Loucy (cell line): ENCODE results near the gene ROS1.
"Not testable (repeated sequence)": the region's sequence is repeated elsewhere in the genome, so short reads cannot be mapped to it uniquely, and the experiment has no call there.

Experiments used
- H2AFZ ChIP-seq: fragments of 200-600 bp; sonication (generic); 2 replicates; pipeline ENCODE4 v1.6.0; 2016; ENCODE audit warnings: antibody characterized with exemption, mild to moderate bottlenecking, low read length, moderate library complexity
- H3F3A ChIP-seq: fragments of 200-600 bp; 2 replicates; pipeline ENCODE4 v1.6.0; 2016; ENCODE audit warnings: antibody characterized with exemption, low read depth, mild to moderate bottlenecking
- H3K27me3 ChIP-seq: fragments of 200-600 bp; sonication (generic); 2 replicates; pipeline ENCODE4 v1.6.1; 2014; ENCODE audit warnings: low read length, mild to moderate bottlenecking; ENCODE audit not compliant: insufficient read depth, poor library complexity, severe bottlenecking
- H3K36me3 ChIP-seq: fragments of 200-600 bp; sonication (generic); 2 replicates; pipeline ENCODE4 v1.6.1; 2016; ENCODE audit warnings: low read length; ENCODE audit not compliant: insufficient read depth
- H3K4me1 ChIP-seq: fragments of 200-600 bp; sonication (generic); 2 replicates; pipeline ENCODE4 v1.5.1; 2014; ENCODE audit warnings: low read length, mild to moderate bottlenecking; ENCODE audit not compliant: insufficient read depth, poor library complexity, severe bottlenecking
- H3K4me2 ChIP-seq: fragments of 200-600 bp; sonication (generic); 2 replicates; pipeline ENCODE4 v1.6.0; 2014; ENCODE audit warnings: antibody characterized with exemption, low read length, low read depth, mild to moderate bottlenecking; ENCODE audit not compliant: poor library complexity, severe bottlenecking
- H3K4me3 ChIP-seq: fragments of 200-600 bp; sonication (generic); 2 replicates; pipeline ENCODE4 v1.5.1; 2014; ENCODE audit warnings: low read length, mild to moderate bottlenecking, mixed read lengths; ENCODE audit not compliant: poor library complexity, severe bottlenecking
- H3K79me2 ChIP-seq: fragments of 200-600 bp; sonication (generic); 2 replicates; pipeline ENCODE4 v1.6.1; 2014; ENCODE audit warnings: low read length; ENCODE audit not compliant: insufficient read depth
- H3K9ac ChIP-seq: fragments of 200-600 bp; sonication (generic); 2 replicates; pipeline ENCODE4 v1.6.0; 2014; ENCODE audit warnings: mild to moderate bottlenecking, low read depth, low read length, moderate library complexity; ENCODE audit not compliant: poor library complexity, severe bottlenecking
- H3K9me2 ChIP-seq: fragments of 200-600 bp; sonication (generic); replicated peaks from 2 replicates; pipeline ENCODE4 v1.6.1; 2016; ENCODE audit warnings: low read depth, low read length, mixed read lengths
- H3K9me3 ChIP-seq: fragments of 200-600 bp; sonication (generic); 2 replicates; pipeline ENCODE4 v1.6.1; 2014; ENCODE audit warnings: mild to moderate bottlenecking, antibody characterized with exemption, low read length, low read depth; ENCODE audit not compliant: insufficient read depth
- H4K20me1 ChIP-seq: fragments of 200-600 bp; sonication (generic); 2 replicates; pipeline ENCODE4 v1.6.0; 2014; ENCODE audit warnings: antibody characterized with exemption, low read length, mild to moderate bottlenecking; ENCODE audit not compliant: insufficient read depth, poor library complexity, severe bottlenecking
- EZH2phosphoT487 ChIP-seq: fragments of 200-600 bp; IDR thresholded peaks from 2 replicates; pipeline ENCODE4 v1.6.1; 2018; ENCODE audit warnings: antibody characterized with exemption, mild to moderate bottlenecking, moderate library complexity, borderline replicate concordance
- TF ChIP-seq, protein P1 (sequence below): fragments of 200-600 bp; sonication (generic); conservative IDR thresholded peaks from 2 replicates; pipeline ENCODE4 v1.5.1; 2014; ENCODE audit warnings: mild to moderate bottlenecking, antibody characterized with exemption, low read length

Gene ROS1

DNA sequence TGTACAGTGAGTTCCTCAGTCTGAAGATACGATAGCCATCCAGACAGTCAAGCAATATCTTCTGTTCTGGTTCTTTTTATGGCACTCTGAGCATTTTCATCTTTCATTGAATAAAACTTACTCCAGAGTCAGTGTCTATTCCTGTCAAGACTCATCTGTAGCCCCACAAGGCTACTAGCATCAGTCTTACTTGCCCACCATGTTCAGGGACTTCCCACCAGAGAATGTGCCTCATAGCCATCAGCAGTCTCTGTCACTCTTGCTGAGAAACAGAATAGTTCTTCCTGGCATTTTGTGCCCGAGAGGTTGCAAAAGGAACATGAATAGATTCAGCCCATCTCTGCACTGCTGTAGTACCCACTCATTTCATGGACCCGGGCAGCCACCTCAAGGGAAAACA lies 44.0 kb upstream of the ROS1 start:
- H3K36me3 ChIP-seq, result no peaks in the 10 kb centered on the region
- H3K9me2 ChIP-seq, result no peaks in the 10 kb centered on the region
- no peaks in the 10 kb centered on the region for H3K27me3 ChIP-seq
- no peaks in the 10 kb centered on the region for H3K9me3 ChIP-seq
- peaks cover 4% of the 10 kb centered on the region for H3K4me1 ChIP-seq
- peak overlapping the region; percentile 33 for H2AFZ ChIP-seq
- H3F3A ChIP-seq, result no peaks in the 10 kb centered on the region
- H3K4me3 ChIP-seq, result no peak overlapping the region
- H3K4me2 ChIP-seq, result no peak overlapping the region
- no peaks in the 10 kb centered on the region for H3K79me2 ChIP-seq
- TF ChIP-seq, protein P1, sequence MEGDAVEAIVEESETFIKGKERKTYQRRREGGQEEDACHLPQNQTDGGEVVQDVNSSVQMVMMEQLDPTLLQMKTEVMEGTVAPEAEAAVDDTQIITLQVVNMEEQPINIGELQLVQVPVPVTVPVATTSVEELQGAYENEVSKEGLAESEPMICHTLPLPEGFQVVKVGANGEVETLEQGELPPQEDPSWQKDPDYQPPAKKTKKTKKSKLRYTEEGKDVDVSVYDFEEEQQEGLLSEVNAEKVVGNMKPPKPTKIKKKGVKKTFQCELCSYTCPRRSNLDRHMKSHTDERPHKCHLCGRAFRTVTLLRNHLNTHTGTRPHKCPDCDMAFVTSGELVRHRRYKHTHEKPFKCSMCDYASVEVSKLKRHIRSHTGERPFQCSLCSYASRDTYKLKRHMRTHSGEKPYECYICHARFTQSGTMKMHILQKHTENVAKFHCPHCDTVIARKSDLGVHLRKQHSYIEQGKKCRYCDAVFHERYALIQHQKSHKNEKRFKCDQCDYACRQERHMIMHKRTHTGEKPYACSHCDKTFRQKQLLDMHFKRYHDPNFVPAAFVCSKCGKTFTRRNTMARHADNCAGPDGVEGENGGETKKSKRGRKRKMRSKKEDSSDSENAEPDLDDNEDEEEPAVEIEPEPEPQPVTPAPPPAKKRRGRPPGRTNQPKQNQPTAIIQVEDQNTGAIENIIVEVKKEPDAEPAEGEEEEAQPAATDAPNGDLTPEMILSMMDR, result no peak
- no peak for TF ChIP-seq EZH2phosphoT487
- H4K20me1 ChIP-seq, result no peaks in the 10 kb centered on the region
- H3K9ac ChIP-seq, result no peak overlapping the region

DNA sequence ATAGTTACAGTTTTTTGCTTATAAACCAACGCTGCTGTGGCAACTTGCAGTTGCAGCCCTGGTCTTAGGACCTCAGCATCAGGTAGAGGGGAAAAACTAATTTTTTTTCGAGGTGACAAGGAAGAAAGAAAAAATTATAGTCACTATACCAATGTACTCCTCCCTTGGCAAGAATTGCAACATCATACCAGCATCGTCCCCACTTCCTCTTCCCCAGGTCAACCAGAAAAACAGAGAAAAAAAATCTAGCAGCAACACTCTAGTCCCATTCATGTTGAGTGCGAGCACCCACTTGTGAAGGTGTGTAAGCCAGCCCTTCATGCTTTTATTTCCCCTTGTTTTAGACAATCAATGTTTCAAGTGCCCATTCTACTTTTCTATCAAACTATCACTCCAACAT lies 43.6 kb upstream of the ROS1 start:
- no peaks in the 10 kb centered on the region for H3K9me2 ChIP-seq
- no peaks in the 10 kb centered on the region for H3K27me3 ChIP-seq
- H3K79me2 ChIP-seq, result no peaks in the 10 kb centered on the region
- no peaks in the 10 kb centered on the region for H4K20me1 ChIP-seq
- no peak overlapping the region for H3K4me2 ChIP-seq
- no peak overlapping the region for H3K9ac ChIP-seq
- H2AFZ ChIP-seq, result peak overlapping the region; percentile 33
- no peak overlapping the region for H3K4me3 ChIP-seq
- no peaks in the 10 kb centered on the region for H3F3A ChIP-seq
- H3K36me3 ChIP-seq, result no peaks in the 10 kb centered on the region
- TF ChIP-seq, protein P1, result no peak
- TF ChIP-seq EZH2phosphoT487, result no peak
- peaks cover 4% of the 10 kb centered on the region for H3K4me1 ChIP-seq
- H3K9me3 ChIP-seq, result no peaks in the 10 kb centered on the region

DNA sequence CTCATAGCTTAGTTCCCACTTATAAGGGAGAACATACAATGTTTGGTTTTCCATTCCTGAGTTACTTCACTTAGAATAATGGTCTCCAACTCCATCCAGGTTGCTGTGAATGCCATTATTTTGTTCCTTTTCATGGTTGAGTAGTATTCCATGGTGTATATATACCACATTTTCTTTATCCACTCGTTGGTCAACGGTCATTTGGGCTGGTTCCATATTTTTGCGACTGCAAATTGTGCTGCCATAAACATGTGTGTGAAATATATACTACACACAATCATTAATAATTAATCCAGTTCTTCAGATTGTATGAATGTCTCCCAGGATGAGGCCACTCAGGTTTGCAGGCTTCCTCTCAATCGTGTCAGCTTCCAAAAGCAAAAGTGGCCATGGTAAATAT lies 42.8 kb upstream of the ROS1 start:
- not testable (repeated sequence) for H3F3A ChIP-seq, H3K27me3 ChIP-seq, H3K36me3 ChIP-seq, H3K9me3 ChIP-seq, H4K20me1 ChIP-seq, H3K4me1 ChIP-seq, H3K4me2 ChIP-seq, H2AFZ ChIP-seq, H3K79me2 ChIP-seq, H3K9me2 ChIP-seq, H3K4me3 ChIP-seq, H3K9ac ChIP-seq

DNA sequence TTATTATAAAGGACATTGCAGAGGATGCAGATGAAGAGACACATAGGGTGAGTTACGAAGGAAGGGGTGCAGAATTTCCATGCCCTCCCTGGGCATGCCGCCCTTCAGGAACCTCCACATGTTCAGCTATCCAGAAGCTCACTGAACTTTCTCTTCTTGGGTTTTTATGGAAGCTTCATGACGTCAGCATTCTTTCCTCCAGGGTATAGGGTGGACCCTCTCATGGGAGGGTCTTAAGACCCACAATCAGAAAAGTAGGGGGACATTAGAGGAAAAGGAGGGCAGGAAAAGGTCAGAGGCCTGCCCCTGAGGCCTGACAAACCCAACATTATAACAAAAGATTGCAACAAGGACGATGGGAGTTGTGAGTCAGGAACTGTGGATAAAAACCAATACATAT lies 42.1 kb upstream of the ROS1 start:
- no peak overlapping the region for H3K9ac ChIP-seq
- H3K79me2 ChIP-seq, result no peaks in the 10 kb centered on the region
- H3K9me2 ChIP-seq, result no peaks in the 10 kb centered on the region
- H3K4me1 ChIP-seq, result peaks cover 4% of the 10 kb centered on the region
- no peaks in the 10 kb centered on the region for H3K36me3 ChIP-seq
- no peak overlapping the region for H2AFZ ChIP-seq
- no peaks in the 10 kb centered on the region for H3F3A ChIP-seq
- H3K4me3 ChIP-seq, result no peak overlapping the region
- no peak for TF ChIP-seq EZH2phosphoT487
- TF ChIP-seq, protein P1, result no peak
- no peak overlapping the region for H3K4me2 ChIP-seq
- H3K9me3 ChIP-seq, result no peaks in the 10 kb centered on the region
- no peaks in the 10 kb centered on the region for H4K20me1 ChIP-seq
- H3K27me3 ChIP-seq, result no peaks in the 10 kb centered on the region
